GM12873 (cell line): ENCODE data around the gene CCNO.

ENCODE experiments used
- CTCF ChIP-seq: IDR thresholded peaks from 2 replicates; pipeline ENCODE4 v1.5.1; 2012; ENCODE audit warnings: low read depth, mild to moderate bottlenecking, moderate library complexity, low read length, control low read depth; ENCODE audit not compliant: insufficient read depth; ENCODE audit errors: missing control alignments

The CCNO gene

GRCh38 chr5:55236800-55237199, 3.4 kb upstream of the CCNO start:
- TF ChIP-seq CTCF, result no peak

- TF ChIP-seq CTCF, result no peak
These were observed 803 bp upstream of the CCNO start for GRCh38 chr5:55234121-55234700.

DNA sequence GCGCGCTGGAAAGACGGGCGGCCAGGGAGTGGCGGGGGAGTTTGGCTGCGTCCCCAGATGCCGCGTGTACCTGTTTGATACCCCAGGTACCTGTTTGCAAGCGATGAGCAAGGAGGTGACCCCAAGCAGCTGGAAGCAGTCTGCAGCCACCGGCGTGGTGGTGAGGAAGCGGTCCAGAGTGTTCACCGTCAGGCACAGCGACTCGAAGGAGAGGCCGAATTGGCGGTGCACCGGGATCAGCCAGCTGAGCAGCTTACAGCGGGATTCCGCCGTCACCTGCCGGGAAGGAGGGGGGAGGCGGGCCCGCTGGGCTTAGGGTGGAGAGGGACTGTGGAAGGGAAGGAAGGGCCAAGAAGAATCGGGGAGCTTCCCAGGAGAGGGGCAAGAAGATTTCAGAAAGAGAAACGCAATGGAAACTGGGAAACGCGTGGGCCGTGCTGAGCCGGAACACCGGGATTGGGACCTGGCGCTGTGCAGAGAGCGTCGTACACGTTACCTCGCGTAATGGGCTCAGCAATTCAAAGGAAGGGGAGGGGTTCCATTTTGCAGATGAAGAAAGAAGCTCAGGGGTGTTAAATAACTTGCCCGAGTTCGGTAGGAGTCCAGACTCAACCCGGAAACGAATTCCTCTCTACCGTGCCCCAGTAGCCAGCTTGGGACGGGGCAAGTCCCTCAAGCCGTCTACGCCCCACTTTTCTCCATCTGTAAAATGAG, 980 bp downstream of the CCNO start:
- TF ChIP-seq CTCF, result no peak

DNA sequence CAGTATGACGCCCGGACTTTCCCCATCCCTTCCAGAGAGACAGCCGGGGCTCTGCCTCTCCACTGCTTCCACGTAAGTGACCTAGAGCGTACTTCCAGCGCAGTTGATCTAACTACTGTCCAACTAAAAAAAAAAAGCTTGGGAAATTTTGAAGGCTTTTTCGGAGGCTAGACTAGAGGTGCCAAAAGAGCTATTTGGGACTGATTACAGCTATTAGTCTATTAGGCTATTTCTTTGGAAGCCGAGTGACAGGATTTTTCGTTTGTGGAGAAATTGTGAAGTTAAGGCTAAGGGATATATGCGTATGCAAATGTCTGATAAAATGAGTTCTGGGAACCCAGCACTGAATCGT, 1.5 kb downstream of the CCNO start:
- TF ChIP-seq CTCF, result no peak

DNA sequence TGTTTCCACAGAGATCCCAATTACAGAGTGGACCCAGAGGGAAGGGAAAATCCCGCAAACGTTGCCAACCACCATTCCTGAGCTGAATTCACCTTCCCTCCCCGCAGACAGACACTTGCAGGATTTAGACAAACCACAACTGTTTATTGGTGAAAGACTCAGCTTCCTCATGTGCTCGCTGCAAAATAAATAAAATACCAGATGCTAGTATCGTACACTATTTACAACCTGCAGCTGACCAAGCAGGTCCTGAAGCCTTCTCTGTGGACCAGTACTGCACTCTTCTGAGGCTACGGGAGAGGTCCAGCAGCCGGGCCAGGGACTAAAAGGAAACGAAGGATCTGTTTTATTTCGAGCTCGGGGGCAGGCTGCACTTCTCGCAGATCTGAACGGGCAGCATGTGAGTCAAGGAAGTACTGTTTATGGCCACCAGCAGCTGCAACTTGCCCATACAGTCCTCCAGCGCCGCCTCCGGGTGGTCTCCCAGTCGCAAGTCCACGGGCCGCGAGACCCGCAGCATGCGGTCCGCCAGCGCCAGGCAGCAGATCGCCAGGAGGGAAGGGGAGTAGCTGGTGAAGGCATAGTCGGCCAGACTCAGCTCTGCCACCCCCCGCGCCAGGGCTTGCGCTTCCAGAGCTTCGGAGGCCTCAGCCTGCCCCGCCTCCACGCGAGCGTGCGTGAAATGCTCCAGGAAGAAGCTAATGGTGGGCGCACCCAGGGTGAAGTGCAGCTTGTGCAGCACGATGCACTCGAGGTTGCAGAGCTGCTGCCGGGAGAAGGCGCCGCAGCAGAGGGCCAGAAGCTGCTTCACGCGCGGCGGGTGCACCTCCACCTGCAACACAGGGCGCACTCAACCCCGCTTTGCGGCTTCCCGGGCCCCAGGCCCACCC, 2.1 kb downstream of the CCNO start:
- TF ChIP-seq CTCF, result no peak

GRCh38 chr5:55230086-55230629, 3.2 kb downstream of the CCNO start:
- no peak for TF ChIP-seq CTCF
